GM19240 (cell line): ENCODE results near the gene SKI.
"Not testable (repeated sequence)": the region's sequence is repeated elsewhere in the genome, so short reads cannot be mapped to it uniquely, and the experiment has no call there.

Source experiments
- DNase-seq: peaks from one replicate; pipeline ENCODE4 v3.0.0; 2011; ENCODE audit warnings: low spot score; ENCODE audit not compliant: insufficient read length

SKI gene

DNA sequence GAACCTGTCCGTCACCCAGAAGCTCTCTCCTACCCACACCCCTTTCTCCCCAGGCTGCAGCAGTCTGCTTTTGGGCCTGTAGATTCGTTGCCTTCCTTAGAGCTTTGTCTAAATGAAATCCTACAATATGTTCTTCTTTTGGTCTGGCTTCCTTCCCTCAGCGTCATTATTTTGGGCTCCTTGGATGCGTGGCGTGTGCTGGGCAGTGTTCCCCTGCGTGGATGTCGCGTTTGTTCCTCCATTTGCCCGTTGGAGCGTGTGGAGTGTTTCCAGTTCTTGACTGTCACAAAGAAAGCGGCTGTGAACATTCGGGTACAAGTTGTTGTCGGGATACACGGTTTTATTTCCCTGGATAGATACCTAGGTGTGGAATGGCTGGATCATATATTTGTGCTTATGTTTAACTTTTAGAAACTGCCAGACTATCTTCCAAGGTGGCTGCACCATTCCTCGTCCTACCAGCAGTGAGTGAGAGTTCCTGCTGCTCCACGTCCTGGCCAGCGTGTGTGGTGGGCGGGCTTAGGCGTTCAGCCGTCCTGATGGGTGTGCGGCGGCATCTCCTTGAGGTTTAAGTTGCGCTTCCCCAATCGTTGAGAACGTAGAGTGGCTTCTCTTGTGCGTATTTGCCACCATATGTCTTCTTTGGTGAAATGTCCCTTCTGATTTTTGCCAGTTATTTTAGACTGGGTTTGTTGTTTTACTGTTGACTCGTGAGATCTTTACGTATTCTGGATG is 31.7 kb downstream of the SKI start:
- DNase-seq = no peak

DNA sequence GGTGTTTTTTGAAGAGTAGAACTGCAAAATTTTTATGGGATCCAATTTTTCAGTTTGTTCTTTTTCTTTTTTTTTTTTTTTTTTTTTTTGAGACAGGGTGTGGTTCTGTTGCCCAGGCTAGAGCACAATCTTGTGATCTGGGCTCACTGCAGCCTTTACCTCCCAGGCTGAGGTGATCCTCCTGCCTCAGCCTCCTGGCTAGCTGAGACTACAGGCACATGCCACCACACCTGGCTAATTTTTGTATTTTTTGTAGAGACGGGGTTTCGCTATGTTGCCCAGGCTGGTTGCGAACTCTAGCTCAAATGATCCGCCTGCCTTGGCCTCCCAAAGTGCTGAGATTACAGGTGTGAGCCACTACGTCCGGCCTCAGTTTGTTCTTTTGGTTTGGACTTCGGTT is 32.4 kb downstream of the SKI start:
- DNase-seq = not testable (repeated sequence)

DNA sequence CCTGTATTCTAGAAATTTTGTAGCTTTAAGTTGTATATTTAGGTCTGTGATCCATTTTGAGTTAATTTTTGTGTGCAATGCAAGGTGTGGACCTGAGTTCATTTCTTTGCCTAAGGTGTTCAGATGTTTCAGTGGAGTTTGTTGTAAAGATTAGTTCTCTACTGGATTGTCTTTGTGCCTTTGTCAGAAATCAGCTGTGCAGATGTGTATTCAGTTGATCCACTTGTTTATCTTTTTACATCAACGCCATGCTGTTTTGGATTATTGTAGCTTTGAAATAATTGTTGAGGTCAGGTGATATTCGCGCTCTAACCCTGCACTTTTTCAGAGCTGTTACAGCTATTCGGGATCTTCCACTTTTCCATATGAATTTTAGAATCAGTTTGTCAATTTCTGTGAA is 32.8 kb downstream of the SKI start:
- no peak for DNase-seq

GRCh38 chr1:2261476-2262395 is 33.6 kb downstream of the SKI start:
- not testable (repeated sequence) for DNase-seq

DNA sequence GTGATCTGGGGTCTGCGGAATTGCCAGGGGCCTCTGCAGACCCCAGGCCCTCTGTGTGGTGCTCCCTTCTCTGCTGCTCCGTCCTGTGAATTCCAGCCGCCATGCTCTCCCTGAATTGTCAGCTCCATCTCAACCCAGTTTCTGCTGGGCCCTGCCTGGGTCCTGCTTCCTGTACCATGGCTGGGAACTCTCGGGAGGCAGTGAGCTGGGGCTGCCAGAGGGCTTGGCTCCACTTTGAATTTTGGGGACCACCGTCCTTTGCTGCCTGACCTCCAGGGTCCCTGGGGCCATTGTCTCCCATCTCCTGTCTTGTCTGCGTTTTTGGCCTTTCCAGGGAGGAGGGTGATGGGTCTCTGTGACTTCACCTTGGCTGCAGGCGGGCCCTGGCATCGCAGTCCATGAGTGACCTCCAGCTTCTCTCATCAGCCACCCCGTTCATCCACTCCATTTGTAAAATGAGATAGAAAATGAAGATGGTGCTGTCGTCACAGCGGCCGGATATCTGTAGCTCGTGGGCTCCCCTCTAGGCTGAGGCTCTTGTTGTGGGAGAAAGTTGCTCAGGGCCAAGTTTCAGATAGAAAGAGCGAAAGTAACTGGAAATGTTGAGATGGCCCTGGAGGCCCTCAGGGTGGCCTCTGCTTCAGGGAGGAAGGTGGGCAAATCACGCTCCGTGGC is 38.3 kb downstream of the SKI start:
- no peak for DNase-seq

DNA sequence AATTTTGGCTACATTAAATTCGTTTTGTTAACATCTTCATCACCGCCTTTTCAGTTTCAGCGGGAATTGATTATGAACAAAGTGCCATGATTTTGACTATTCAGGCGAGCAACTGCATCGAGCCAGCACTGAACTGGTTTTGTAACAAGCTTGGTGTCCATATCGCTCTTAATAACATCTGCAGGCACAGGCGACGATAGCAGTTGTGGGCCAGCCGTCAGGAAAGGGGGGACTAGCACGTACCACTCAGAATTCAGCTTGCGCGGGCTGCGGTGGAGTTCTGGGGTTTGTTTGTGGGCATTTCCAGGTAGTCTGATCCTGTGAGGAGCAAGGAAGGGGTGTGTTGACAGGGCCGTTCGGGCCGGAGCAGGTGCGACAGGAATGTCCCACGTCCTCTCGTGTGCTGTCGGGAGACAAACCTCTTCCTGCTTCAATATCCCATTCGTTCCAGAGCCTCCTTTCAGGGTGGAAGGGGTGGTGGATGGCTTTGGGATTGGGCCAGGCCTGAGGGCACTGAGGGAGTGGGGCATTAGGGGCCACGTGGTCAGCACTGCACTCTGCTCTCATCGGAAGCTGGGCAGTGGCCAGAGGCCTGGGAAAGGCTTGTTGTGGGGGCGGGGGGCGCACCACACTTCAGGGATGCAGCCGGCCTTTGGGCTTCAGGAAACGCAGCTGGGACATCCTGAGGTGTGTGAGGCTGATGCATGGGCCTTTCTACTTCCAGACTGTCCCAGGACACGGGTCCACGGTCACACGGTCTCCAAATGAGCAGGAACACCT is 39.1 kb downstream of the SKI start:
- DNase-seq = no peak

GRCh38 chr1:2267862-2268261 is 39.7 kb downstream of the SKI start:
- no peak for DNase-seq

GRCh38 chr1:2268285-2269056 is 40.4 kb downstream of the SKI start:
- no peak for DNase-seq

- DNase-seq = no peak
Observed at GRCh38 chr1:2269193-2269921, 41.2 kb downstream of the SKI start.

DNA sequence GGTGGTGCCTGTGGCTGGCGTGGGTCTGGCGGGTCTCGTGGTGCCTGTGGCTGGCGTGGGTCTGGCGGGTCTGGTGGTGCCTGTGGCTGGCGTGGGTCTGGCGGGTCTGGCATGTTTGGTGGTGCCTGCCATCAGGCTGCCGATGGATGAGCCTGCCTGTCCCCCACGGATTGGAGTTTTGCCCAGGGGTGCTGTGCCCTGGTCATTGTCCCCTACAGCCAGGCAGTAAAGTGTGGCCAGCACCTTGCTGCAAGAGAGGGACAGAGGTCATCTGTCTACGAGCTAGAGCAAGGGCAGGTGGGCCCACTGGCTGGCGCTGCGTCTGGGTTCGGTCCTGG is 41.8 kb downstream of the SKI start:
- no peak for DNase-seq

DNA sequence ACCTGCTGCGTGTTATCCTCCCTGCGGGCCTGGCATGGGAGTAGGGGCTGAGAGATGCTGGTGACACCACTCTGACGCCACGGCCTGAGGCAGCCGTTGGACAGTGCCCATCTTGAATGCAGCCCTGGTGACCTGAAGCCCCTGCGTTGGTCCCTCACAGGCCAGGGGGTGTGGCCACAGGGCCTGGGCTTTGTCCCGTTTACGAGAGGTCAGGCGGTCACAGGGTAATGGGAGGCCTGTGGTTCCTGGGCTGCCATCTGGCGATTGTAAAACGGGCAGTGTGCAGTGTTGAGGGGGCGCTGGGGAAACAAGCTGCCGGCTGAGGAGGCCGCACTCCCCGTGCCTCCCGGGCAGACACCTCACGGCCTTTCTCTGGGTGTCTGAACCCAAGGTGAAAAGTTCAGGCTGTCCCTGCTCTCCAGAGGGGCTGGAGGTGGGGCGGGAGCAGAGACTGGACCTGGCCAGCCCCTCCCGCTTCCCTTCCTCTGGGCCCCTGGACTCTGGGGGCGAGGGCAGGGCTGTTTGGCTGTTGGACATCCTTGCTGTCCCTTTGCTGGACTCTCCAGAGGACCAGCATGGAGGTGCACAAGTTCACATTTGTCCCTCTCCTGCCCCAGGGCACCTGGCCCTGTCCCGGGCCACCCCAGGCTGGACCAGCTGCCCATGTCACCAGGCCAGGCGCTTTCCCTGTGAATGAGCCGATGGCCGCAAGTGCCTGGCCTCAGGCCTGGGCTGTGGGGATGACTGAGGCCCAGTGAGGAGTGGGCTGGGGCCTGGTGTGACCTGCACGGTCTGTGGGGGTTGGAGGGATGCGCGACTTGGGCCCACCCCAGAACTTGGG is 42.4 kb downstream of the SKI start:
- no peak for DNase-seq

DNA sequence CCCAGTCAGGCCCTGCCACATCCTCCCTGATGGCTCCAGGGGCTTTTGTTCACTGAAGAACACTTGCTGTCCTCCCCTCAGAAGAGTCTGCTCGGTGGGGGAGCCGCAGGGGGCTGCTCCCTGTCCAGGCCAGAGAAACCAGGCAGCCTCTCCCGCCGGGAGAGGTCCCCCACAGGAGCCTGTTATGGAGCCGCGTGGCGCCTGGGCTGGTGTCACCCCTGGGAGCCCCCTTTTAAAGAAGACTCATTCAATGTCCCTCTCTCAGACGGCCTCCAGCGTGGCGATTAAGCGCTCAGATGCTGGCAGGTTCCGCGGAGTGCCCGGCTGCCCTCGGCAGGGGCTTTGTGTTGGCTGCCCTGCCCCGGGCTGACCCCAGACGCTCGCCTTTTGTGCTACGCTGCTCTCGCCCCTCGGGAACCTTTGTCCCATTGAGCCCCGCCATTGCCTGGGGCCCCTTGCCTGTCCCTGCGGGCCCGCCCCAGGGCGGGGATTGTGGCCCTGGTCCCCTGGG is 43.1 kb downstream of the SKI start:
- DNase-seq = no peak

DNA sequence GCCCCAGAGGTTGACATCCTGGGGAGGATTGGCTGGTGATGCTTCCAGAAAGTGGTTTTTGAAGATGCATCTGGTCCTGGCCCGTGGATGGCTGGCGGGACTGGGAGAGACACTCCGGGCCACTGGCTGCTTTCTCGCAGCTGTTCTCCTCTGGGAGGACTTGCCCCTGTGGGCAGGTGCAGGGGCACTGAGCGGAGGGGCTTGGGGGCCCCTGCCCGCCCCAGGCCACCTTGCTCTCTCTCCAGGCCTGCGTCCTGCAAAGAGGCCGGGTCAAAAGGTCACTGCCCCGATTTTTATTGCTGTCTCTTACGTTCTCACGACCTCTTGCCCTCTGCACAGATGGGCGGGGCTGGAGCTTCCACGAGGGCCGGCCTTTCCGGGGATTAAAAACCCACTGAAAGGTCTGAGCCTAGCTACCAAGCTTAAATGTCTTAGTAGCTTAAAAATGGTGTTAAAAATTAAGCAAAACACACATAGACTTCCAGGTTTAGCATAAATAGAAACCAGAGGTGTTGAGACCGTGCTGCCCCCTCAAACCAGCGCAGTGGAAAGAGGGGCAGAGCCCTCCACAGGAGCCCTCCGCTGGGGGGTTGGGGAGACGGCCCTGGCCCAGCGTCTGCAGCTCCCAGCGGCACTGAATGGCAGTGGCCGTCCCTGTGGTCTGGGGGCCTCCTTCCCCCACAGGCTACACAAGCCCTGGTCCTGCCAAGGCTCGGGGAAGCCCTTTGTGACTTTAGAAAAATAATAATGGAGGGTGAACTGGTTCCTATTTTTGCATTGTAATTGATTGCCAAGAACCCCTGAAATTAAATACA is 43.9 kb downstream of the SKI start:
- no peak for DNase-seq

DNA sequence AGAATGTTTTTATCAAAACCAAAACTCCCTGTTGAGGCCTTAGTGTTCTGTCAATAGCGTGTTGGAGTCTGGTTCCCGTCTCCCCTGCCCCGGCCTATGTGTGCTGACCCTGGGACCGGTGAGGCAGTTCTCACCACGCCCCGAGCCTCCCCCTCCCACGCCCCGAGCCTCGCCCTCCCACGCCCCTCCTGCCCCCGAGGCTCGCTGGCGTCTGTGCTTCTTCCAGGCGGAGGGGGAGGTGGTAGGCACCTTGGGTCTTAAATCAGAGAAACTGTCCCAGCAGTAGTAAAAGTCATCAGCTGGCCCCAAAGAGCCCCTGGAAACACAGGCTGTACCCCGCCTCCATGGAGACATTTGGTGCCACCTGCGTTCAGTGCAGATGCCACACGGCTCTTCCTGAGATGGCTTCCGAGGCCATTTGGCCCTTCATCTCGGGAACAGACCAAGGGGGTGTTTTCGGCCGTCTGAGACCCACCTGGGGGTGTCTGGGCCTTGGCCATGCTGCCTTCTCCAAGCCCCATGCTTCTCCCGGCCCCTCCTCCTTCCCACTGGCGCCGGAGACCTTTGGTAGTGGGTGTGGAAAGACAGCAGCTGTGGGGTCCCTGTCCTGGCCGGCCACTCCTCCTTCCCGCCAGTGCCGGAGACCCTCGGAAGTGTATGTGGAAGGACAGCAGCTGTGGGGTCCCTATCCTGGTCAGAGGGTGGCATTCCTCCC is 44.7 kb downstream of the SKI start:
- no peak for DNase-seq

DNA sequence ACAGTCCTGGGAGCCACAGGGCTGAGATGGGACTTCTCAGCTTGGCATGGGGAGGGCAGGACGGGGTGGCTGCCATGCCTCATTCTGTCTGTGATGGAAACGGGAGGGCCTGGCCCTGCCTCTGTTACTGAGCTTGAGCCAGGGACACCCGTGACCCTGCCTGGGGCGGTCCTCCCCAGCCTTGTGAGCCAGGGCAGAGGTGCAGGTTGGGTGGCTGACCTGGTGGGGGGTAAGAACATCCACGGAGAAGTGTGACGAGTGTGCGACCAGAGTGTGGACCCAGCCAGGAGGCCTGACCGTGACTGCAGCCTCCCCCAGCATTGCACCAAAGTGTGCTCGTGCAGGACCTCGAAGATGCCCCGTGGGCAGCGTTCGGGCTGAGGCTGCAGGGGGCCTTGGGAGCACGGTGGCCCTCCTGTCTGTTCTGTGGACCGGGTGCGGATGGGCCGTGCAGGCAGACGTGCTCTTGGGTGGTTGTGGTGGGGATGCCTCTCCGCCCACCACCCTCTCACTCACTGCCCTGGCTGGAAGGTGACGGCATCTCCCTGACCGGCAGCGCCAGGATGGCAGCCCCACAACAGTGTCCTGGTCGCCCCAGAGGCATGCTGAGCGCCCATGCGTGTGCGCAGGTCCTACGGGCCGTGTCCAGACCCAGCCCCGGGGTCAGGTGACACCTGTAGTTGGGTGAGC is 45.4 kb downstream of the SKI start:
- DNase-seq = no peak

- DNase-seq = no peak
Observed at GRCh38 chr1:2274231-2274928, 46.3 kb downstream of the SKI start.
